Urinary bladder (tissue), 4 donors: ENCODE results near the gene HOXD9. TPM values are rescaled to one million over a fixed set of nuclear protein-coding genes. Genes with fewer than 3 reads are reported as not detected.

Experiments
- DNase-seq: peaks from one replicate; pipeline ENCODE4 v3.0.0-alpha.2; 2015; ENCODE audit errors: extremely low spot score
- H3K27ac ChIP-seq: one replicate; pipeline ENCODE4 v1.5.1; 2013; ENCODE audit warnings: low read depth, mild to moderate bottlenecking, moderate library complexity
- H3K36me3 ChIP-seq: one replicate; pipeline ENCODE4 v1.6.1; 2013; ENCODE audit warnings: mild to moderate bottlenecking, moderate library complexity; ENCODE audit not compliant: insufficient read depth
- H3K4me1 ChIP-seq: one replicate; pipeline ENCODE4 v1.6.1; 2013; ENCODE audit warnings: mild to moderate bottlenecking, moderate library complexity; ENCODE audit not compliant: insufficient read depth
- H3K4me3 ChIP-seq: one replicate; pipeline ENCODE4 v1.5.1; 2013; ENCODE audit warnings: low read depth, low read length
- WGBS: extraction: QIAGEN DNeasy Blood & Tissue Kit; methylation state at CpG from one replicate; pipeline ENCODE4 v1.1.7; 2013; 5-methylcytosine and 5-hydroxymethylcytosine counted together
- polyA plus RNA-seq: library from polyadenylated mRNA; stranded (reverse); fragments of 200-250 nt; gene quantifications from one replicate; pipeline ENCODE4 v1.2.3, GENCODE V29; 2013
- total RNA-seq: library from RNA; depleted of rRNA; stranded (reverse); fragments of >200 nt; gene quantifications from one replicate; pipeline ENCODE4 v1.2.3, GENCODE V29; 2014
- donor health status: healthy with polysubstance abuse.
- donor health status: healthy.

Gene HOXD9
- total and polyA plus RNA-seq, 2 donors = 2.9 to 5.6 TPM

GRCh38 chr2:176125772-176126054 lies 3.2 kb downstream of the HOXD9 start:
- Histone ChIP-seq H3K4me3 (no peak overlapping the region), H3K36me3 (no peaks in the 10 kb centered on the region), H3K27ac (no peak overlapping the region), H3K4me1 (peaks cover 6% of the 10 kb centered on the region)
- DNase-seq = no peak
- WGBS = 73% methylated on average over 6 of the region's 6 CpGs

GRCh38 chr2:176126929-176127773 lies 4.6 kb downstream of the HOXD9 start:
- no peak overlapping the region for H3K4me3 ChIP-seq
- DNase-seq = no peak
- peaks cover 6% of the 10 kb centered on the region for H3K4me1 ChIP-seq
- H3K27ac ChIP-seq = no peak overlapping the region
- WGBS = 8% methylated on average over 13 of the region's 13 CpGs
- no peaks in the 10 kb centered on the region for H3K36me3 ChIP-seq

GRCh38 chr2:176127774-176128072 lies 5.2 kb downstream of the HOXD9 start:
- Histone ChIP-seq H3K36me3 (no peaks in the 10 kb centered on the region), H3K4me1 (peaks cover 6% of the 10 kb centered on the region), H3K4me3 (no peak overlapping the region), H3K27ac (no peak overlapping the region)
- DNase-seq = no peak
- 37% methylated on average over 4 of the region's 4 CpGs for WGBS

- Histone ChIP-seq H3K4me3 (peak overlapping the region; percentile 59), H3K36me3 (no peaks in the 10 kb centered on the region), H3K4me1 (peaks cover 6% of the 10 kb centered on the region), H3K27ac (no peak overlapping the region)
- DNase-seq = no peak
- 21% methylated on average over 49 of the region's 49 CpGs for WGBS
These were observed 5.9 kb downstream of the HOXD9 start for GRCh38 chr2:176128172-176128981.

- no peak for DNase-seq
- Histone ChIP-seq H3K4me1 (peaks cover 6% of the 10 kb centered on the region), H3K27ac (peak within 1 kb of the TSS; percentile 79), H3K36me3 (no peaks in the 10 kb centered on the region), H3K4me3 (peak within 1 kb of the TSS; percentile 59)
- 2% methylated on average over 64 of the region's 64 CpGs for WGBS
These were observed 6.7 kb downstream of the HOXD9 start, which contains the start of gene HOXD8 for GRCh38 chr2:176128982-176129796. Gene HOXD8, plus strand, starts transcription at chr2:176129705. Its CDS starts 662 bp downstream, at chr2:176130367.

GRCh38 chr2:176129813-176130146 lies 7.3 kb downstream of the HOXD9 start:
- peaks cover 6% of the 10 kb centered on the region for H3K4me1 ChIP-seq
- no peak for DNase-seq
- no peaks in the 10 kb centered on the region for H3K36me3 ChIP-seq
- H3K4me3 ChIP-seq = peak overlapping the region; percentile 59
- under 1% methylated on average over 43 of the region's 43 CpGs for WGBS
- H3K27ac ChIP-seq = peak overlapping the region; percentile 79

GRCh38 chr2:176130147-176130956 lies 7.8 kb downstream of the HOXD9 start:
- Histone ChIP-seq H3K4me3 (peak overlapping the region; percentile 59), H3K36me3 (no peaks in the 10 kb centered on the region), H3K27ac (peak overlapping the region; percentile 79), H3K4me1 (peaks cover 6% of the 10 kb centered on the region)
- DNase-seq = no peak
- 1% methylated on average over 100 of the region's 100 CpGs for WGBS

- Histone ChIP-seq H3K36me3 (no peaks in the 10 kb centered on the region), H3K4me1 (peaks cover 6% of the 10 kb centered on the region), H3K4me3 (peak overlapping the region; percentile 59), H3K27ac (peak overlapping the region; percentile 45)
- 32% methylated on average over 15 of the region's 15 CpGs for whole genome bisulfite sequencing
- DNase-seq = no peak
These were observed 8.7 kb downstream of the HOXD9 start for GRCh38 chr2:176130957-176131847.

- no peaks in the 10 kb centered on the region for H3K36me3 ChIP-seq
- no peak overlapping the region for H3K27ac ChIP-seq
- DNase-seq = no peak
- WGBS = 43% methylated on average over 4 of the region's 4 CpGs
- H3K4me1 ChIP-seq = peaks cover 6% of the 10 kb centered on the region
- peak overlapping the region; percentile 1 for H3K4me3 ChIP-seq
These were observed 9.3 kb downstream of the HOXD9 start for GRCh38 chr2:176131848-176132158.

GRCh38 chr2:176132205-176133171 lies 10.0 kb downstream of the HOXD9 start:
- Histone ChIP-seq H3K27ac (no peak overlapping the region), H3K36me3 (no peaks in the 10 kb centered on the region), H3K4me3 (peak overlapping the region; percentile 9), H3K4me1 (peaks cover 6% of the 10 kb centered on the region)
- no peak for DNase-seq
- 33% methylated on average over 33 of the region's 33 CpGs for WGBS

- no peak for DNase-seq
- Histone ChIP-seq H3K4me3 (no peak overlapping the region), H3K4me1 (peaks cover 6% of the 10 kb centered on the region), H3K27ac (no peak overlapping the region), H3K36me3 (no peaks in the 10 kb centered on the region)
These were observed 10.9 kb downstream of the HOXD9 start for GRCh38 chr2:176133389-176133788.

GRCh38 chr2:176134035-176134434 lies 11.5 kb downstream of the HOXD9 start:
- Histone ChIP-seq H3K36me3 (no peaks in the 10 kb centered on the region), H3K27ac (no peak overlapping the region), H3K4me3 (no peak overlapping the region), H3K4me1 (peaks cover 6% of the 10 kb centered on the region)
- no peak for DNase-seq
- WGBS = 73% methylated on average over 4 of the region's 4 CpGs
